Stimulated activated memory B cell treated with anti-CD40 and anti-IgM and Interleukin-4, amounts not matched to agents 10 μg/mL and 1 μg/mL and 100 μg/mL, for 72 hours (primary cell): Measurements from ENCODE around the gene CDYL2.

Experiments used
- ATAC-seq: fragments of 150-1000 bp; cut with Tn5 transposase; 2 replicates; pipeline ENCODE4 v1.10.0; 2021
- H3K27ac Mint-ChIP-seq: one replicate; pipeline ENCODE4 v1.8.0; 2022; ENCODE audit warnings: mild to moderate bottlenecking, mixed read lengths
- H3K27me3 Mint-ChIP-seq: one replicate; pipeline ENCODE4 v1.8.0; 2022; ENCODE audit warnings: mixed read lengths
- H3K36me3 Mint-ChIP-seq: one replicate; pipeline ENCODE4 v1.8.0; 2022; ENCODE audit warnings: mixed read lengths
- H3K4me1 Mint-ChIP-seq: one replicate; pipeline ENCODE4 v1.8.0; 2022; ENCODE audit warnings: mixed read lengths
- H3K4me3 Mint-ChIP-seq: one replicate; pipeline ENCODE4 v1.8.0; 2022; ENCODE audit warnings: mild to moderate bottlenecking, moderate library complexity, mixed read lengths
- H3K9me3 Mint-ChIP-seq: one replicate; pipeline ENCODE4 v1.8.0; 2022; ENCODE audit warnings: mixed read lengths

The CDYL2 gene

DNA sequence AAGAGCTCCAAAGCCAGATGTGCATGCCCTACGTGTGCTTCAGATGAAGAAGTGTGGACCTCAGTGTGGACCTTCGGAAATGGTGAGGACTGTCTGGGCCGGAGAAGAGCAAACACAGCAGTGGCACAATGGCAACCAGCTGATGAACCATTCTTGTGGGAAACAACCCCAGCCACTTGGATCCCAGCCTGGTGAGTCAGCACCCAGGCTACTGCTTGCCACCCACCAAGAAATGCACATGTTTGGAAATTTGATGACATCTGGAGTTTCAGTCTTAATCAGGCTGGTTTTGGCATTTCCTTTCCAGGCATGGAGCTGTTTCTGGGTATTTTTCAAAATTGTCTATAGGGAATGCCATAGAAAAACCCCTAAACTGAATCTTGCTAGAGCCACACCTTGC is 220.9 kb downstream of the CDYL2 start:
- H3K4me1 Mint-ChIP-seq: peaks cover 34% of the 10 kb centered on the region

DNA sequence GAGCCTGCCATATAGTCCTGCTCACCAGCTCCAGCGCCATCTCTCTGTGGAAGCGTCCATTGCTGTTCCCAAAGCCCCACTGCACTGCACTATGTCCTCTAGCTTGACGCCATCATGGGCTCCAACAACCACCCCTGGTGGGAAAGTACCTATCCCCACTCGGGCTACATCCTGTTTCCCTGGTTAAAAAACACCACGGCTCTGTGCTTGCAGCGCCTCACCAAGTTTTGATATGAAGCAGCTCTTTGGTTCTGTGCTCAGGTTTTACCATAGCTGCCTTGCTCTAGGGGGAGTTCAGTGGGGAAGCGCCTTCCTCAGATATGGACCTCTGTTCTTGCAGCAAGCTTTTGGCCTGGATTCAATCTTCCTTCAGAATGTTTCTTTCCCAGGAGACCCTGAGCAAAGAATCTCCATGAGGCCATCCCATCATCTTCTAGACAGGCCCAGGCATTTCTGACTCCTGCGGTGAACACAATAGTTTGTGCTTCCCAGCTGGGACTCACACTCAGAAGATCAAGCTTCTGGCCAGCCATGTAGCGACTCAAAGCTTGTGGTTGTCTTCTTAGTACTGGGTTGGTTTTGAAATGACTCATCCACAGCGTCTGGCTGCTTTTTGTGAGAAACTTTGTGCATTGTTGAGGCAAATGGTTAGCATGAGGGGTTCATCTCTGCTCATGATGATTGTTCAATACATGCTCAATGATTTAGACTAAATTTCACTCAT is 224.1 kb downstream of the CDYL2 start:
- Mint-ChIP-seq H3K27me3 (no peaks in the 10 kb centered on the region), H3K36me3 (no peaks in the 10 kb centered on the region), H3K4me1 (peaks cover 34% of the 10 kb centered on the region), H3K27ac (peak overlapping the region; percentile 82), H3K4me3 (peak overlapping the region; percentile 66), H3K9me3 (peaks cover 2% of the 10 kb centered on the region)
- peak; percentile 92 for ATAC-seq

More for the DNA sequence above, 220.9 kb downstream of the CDYL2 start:
- no peak for ATAC-seq
- peaks cover 2% of the 10 kb centered on the region for H3K9me3 Mint-ChIP-seq
- H3K27me3 Mint-ChIP-seq: no peaks in the 10 kb centered on the region
- no peak overlapping the region for H3K4me3 Mint-ChIP-seq
- H3K36me3 Mint-ChIP-seq: no peaks in the 10 kb centered on the region
- peak overlapping the region; percentile 13 for H3K27ac Mint-ChIP-seq

DNA sequence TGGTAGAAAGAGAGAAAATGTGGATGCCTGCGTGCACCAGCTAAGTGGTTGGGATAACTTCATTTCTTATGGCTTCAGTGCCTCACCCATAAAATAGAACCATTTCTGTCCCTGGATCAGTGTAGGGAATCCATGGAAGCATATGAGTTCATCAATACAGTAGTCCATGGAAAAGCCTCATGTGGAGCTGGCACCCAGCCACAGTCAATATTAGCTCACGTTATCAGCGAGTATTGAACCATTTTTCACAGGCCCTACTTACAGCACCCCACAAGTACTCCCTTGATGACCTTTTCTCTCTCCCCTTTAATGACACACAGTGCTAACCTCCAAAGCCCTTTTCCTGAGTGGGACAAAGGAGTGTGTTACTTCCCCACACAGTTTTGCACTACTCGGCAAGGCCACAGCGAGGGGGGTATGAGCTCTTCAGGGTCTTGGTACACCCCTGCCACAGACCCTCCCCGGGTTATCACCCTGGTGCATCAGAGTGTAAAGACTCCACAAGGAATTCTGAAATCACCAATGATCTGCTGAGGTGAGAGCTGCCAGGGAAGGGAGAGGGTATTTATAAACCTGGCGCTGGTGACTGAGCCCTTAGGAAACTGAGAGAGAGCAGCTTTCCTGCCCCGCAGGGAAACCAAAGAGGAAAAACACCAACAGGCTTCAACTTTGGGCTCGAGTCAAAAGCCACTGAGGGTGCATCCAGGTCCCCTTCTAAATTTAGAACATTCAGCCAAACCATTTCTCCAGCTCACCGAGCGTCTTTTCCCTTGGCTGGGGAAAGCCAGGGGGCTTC is 226.7 kb downstream of the CDYL2 start:
- no peak for ATAC-seq
- Mint-ChIP-seq H3K36me3 (no peaks in the 10 kb centered on the region), H3K9me3 (peaks cover 2% of the 10 kb centered on the region), H3K27me3 (no peaks in the 10 kb centered on the region), H3K4me1 (peaks cover 18% of the 10 kb centered on the region), H3K4me3 (no peak overlapping the region), H3K27ac (no peak overlapping the region)

DNA sequence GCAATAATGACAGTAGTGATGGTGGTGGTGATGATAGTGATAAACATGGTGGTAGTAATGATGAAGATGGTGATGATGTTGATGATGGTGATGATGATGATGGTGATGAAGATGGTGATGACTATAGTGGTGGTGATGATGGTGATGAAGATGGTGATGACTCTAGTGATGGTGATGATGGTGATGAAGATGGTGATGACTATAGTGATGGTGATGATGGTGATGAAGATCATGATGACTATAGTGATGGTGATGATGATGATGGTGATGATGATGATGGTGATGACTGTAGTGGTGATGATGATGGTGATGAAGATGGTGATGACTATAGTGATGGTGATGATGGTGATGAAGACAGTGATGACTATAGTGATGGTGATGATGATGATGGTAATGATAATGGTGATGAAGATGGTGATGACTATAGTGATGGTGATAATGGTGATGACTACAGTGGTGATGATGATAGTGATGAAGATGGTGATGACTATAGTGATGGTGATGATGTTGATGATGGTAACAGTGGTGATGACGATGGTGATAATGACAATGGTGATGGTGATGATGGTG is 228.0 kb downstream of the CDYL2 start:
- no peak overlapping the region for H3K4me3 Mint-ChIP-seq
- no peak for ATAC-seq
- H3K36me3 Mint-ChIP-seq: no peaks in the 10 kb centered on the region
- H3K27me3 Mint-ChIP-seq: peaks cover 4% of the 10 kb centered on the region
- no peak overlapping the region for H3K27ac Mint-ChIP-seq
- H3K9me3 Mint-ChIP-seq: peaks cover 3% of the 10 kb centered on the region
- peaks cover 17% of the 10 kb centered on the region for H3K4me1 Mint-ChIP-seq

DNA sequence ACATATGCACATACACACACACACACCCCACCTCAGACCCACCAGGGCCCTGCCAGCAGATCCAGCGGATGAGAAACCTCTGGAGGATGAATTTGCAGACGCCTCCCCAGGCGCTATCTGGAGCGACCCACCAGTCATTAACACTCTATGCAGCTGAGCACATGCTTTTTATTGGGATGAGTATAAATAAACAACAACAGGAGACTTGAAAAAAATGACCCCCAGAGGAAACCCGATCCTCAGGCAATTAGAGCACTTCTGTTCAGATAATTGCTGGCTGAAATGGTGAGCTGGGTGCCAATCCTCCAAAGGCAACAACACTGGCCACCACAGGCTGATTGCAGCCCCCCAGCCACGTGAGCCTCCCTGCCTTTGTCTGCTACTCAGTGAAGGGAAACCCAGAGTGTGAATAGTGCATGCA is 230.7 kb downstream of the CDYL2 start:
- H3K27ac Mint-ChIP-seq: no peak overlapping the region
- H3K4me1 Mint-ChIP-seq: peaks cover 7% of the 10 kb centered on the region
- peaks cover 5% of the 10 kb centered on the region for H3K9me3 Mint-ChIP-seq
- no peaks in the 10 kb centered on the region for H3K36me3 Mint-ChIP-seq
- H3K4me3 Mint-ChIP-seq: no peak overlapping the region
- peaks cover 10% of the 10 kb centered on the region for H3K27me3 Mint-ChIP-seq
- ATAC-seq: no peak

DNA sequence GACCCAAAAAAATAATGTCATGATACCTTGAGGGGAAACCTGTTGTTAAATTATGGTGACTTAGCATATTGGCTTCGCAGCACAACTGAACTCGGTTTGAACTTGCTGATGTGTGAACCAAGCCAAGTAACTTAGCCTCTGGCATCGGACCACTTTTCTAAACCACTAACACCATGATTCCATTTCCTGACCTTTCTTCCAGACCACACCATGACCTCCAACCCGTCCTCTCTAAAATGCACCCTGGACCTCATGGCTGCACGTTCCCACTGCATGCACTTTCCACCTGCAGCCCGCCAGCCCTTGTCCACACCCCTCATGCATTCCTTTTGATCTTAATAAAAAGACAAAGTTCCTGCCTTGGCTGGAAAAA is 234.3 kb downstream of the CDYL2 start:
- Mint-ChIP-seq H3K4me3 (no peak overlapping the region), H3K9me3 (peaks cover 5% of the 10 kb centered on the region), H3K27ac (no peak overlapping the region), H3K4me1 (peaks cover 7% of the 10 kb centered on the region), H3K27me3 (peaks cover 10% of the 10 kb centered on the region), H3K36me3 (no peaks in the 10 kb centered on the region)
- no peak for ATAC-seq

DNA sequence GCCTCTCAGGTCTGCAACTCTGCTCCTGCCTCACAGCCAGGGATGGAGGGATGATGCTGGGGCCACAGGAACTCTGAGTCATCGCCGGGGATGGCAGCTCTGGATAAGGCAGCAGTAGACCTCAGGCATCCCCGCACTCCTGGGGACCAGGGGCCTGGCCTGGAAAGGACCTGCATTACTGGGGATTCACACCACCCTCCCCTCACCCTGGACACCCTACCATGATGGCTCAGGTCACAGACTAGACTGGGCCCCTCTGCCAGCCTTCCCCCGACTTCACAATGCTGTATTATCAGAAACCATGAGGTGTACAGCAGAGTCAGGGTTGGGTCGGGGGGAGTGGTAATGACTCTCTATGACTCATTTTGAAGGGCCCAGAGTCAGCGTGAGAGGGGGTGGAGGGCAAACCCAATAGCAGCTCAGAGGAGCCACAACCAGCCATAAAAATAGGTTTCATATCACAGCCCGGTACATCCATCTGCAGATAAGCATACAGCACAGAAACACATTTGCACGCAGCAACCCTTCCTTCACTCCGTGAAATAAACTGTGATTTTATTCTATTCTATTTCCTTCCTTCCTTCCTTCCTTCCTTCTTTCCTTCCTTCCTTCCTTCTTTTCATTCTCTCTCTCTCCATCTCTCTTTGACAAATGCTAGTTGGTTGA is 234.8 kb downstream of the CDYL2 start:
- Mint-ChIP-seq H3K9me3 (peaks cover 5% of the 10 kb centered on the region), H3K36me3 (no peaks in the 10 kb centered on the region), H3K4me3 (no peak overlapping the region), H3K27ac (no peak overlapping the region), H3K27me3 (peaks cover 10% of the 10 kb centered on the region), H3K4me1 (peaks cover 7% of the 10 kb centered on the region)
- ATAC-seq: peak; percentile 78

DNA sequence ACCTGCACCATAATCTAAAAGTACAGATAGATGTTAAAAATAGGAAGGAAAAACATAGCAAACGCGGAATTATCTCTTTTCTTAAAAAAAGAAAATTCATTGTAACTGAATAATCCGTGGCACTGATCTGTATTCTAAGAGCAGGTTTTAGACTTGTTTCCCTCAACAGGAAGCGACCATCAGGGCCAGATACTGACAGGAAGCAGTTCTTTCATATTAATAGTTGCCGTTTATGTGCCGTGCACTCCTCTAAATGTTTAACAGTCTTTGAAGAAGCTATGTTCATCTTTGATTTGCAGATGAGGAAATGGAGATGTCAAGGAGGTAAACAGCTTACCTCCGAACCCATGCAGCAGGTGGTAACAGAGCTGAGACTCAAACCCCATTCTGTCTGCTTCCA is 240.0 kb downstream of the CDYL2 start:
- no peak overlapping the region for H3K4me3 Mint-ChIP-seq
- H3K36me3 Mint-ChIP-seq: no peaks in the 10 kb centered on the region
- no peaks in the 10 kb centered on the region for H3K9me3 Mint-ChIP-seq
- no peak overlapping the region for H3K27ac Mint-ChIP-seq
- no peaks in the 10 kb centered on the region for H3K4me1 Mint-ChIP-seq
- ATAC-seq: no peak
- no peaks in the 10 kb centered on the region for H3K27me3 Mint-ChIP-seq

DNA sequence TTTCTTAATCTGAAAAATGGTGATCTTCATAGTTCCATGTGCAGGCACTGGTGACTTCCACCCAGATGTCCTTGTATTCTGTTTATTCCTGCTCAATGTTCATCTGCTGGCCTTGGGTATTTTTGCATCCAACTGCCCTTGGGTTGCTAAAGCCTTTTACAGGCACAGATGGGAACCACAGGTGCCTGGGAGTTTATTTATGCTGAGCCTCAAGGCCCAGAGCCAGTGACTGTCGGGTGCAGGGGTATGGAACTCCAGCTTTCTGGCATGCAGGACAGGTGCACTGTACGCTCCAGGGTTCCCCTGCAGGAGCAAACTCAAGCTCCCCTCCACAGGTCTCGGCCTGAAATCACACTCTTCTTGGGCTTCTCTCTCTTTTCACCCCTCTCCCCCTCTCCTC is 241.3 kb downstream of the CDYL2 start:
- Mint-ChIP-seq H3K4me3 (no peak overlapping the region), H3K9me3 (no peaks in the 10 kb centered on the region), H3K27me3 (no peaks in the 10 kb centered on the region), H3K27ac (no peak overlapping the region), H3K36me3 (no peaks in the 10 kb centered on the region), H3K4me1 (no peaks in the 10 kb centered on the region)
- no peak for ATAC-seq

DNA sequence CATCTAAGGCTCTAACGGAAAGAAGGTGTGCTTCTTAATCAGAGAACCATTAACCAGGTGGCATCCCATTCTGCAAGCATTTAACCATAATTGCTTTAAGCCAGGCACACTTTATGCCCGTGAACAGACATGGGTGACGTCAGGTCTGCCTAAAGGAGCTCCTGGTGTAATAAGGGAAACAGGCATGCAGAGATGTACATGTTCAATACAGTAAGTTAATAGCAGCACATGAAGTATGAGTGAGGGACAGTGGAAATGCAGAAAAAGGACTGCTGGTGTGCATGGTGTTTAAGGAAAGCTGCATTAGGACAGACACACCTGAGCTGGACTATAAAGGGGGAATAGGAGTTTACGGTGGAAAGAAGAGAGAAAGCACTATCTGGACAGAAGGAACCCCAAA is 245.0 kb downstream of the CDYL2 start:
- H3K36me3 Mint-ChIP-seq: no peaks in the 10 kb centered on the region
- H3K4me1 Mint-ChIP-seq: no peaks in the 10 kb centered on the region
- ATAC-seq: no peak
- H3K9me3 Mint-ChIP-seq: no peaks in the 10 kb centered on the region
- no peaks in the 10 kb centered on the region for H3K27me3 Mint-ChIP-seq
- no peak overlapping the region for H3K4me3 Mint-ChIP-seq
- no peak overlapping the region for H3K27ac Mint-ChIP-seq

DNA sequence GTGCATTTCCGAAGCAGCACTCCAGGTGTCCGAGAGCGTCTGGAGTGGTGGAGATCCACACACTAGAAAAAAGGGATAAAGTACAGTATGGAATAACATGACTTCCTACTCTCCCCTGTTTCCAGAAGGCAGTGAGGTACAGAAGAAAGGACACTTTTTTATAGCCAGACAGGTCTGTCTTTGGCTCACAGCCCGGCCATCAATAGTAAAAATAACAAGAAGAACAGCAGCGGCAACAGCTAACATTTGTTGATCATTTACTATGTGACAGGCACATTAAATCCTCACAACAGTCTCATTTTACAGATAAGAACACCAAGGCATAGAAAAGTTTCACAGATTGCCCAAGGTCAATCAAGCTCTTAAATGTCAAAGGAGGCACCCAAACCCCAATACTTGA is 247.4 kb downstream of the CDYL2 start:
- H3K36me3 Mint-ChIP-seq: no peaks in the 10 kb centered on the region
- H3K4me3 Mint-ChIP-seq: no peak overlapping the region
- H3K9me3 Mint-ChIP-seq: no peaks in the 10 kb centered on the region
- no peaks in the 10 kb centered on the region for H3K27me3 Mint-ChIP-seq
- ATAC-seq: no peak
- no peak overlapping the region for H3K27ac Mint-ChIP-seq
- no peaks in the 10 kb centered on the region for H3K4me1 Mint-ChIP-seq

DNA sequence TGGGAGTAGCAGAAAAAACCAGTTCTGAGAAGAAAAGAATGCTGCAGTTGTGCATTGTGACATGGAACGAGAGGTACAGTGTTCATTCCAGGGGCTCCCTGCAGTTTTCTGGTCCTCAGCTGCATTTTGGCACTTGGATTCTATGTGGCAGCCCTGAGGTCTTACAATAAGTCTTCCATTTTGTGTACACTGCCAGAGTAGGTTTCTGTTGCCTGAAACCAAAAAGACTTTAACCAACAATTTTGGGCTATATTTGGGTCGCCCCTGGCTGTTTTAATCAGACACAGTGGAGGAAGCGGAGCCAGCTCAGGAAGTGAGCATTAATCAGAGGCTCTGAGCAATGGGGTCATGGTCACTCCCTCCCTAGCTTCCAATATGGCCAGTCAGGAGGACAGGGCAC is 247.9 kb downstream of the CDYL2 start:
- no peaks in the 10 kb centered on the region for H3K4me1 Mint-ChIP-seq
- H3K4me3 Mint-ChIP-seq: no peak overlapping the region
- ATAC-seq: no peak
- no peaks in the 10 kb centered on the region for H3K36me3 Mint-ChIP-seq
- no peaks in the 10 kb centered on the region for H3K27me3 Mint-ChIP-seq
- H3K27ac Mint-ChIP-seq: no peak overlapping the region
- no peaks in the 10 kb centered on the region for H3K9me3 Mint-ChIP-seq

DNA sequence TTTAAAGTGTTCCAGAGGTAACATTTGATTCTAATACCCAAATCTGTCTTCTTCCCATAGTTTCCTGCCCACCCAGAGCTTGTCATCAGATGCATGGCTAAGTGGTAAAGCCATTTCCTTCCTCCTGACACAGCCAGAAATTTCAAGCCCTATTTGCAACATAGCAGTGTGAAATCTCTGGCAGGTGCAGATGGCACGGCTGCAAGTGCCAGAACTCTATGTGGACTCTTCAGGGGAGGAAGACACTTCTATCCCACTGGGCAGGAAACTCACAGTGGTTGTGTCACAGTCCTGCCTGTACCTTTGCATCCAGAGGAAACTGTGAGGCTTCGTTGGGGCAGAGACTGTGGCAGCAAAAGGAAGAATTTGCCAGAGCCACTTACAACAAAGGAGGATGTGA is 250.4 kb downstream of the CDYL2 start:
- H3K27me3 Mint-ChIP-seq: no peaks in the 10 kb centered on the region
- no peak overlapping the region for H3K27ac Mint-ChIP-seq
- no peaks in the 10 kb centered on the region for H3K36me3 Mint-ChIP-seq
- no peak for ATAC-seq
- H3K4me1 Mint-ChIP-seq: no peaks in the 10 kb centered on the region
- H3K9me3 Mint-ChIP-seq: no peaks in the 10 kb centered on the region
- no peak overlapping the region for H3K4me3 Mint-ChIP-seq

DNA sequence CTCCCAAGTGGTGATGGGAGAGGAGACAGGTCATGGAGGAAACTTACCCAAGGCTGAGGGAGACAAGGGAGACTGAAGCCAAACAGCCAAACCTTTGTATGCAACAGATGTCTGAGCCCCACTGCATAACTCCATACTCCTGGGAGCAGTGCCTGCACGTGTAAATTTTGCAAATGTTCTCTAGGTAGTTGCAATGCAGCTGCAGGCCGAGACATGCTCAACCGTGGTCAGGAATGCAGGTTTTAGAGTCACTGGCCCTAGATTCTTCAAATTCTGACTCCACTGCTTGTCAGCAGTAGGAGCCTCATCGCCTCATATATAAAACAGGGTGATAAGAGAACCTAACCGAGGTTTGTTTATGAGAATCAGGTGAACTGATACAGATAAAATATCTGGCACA is 252.1 kb downstream of the CDYL2 start:
- no peaks in the 10 kb centered on the region for H3K4me1 Mint-ChIP-seq
- no peaks in the 10 kb centered on the region for H3K9me3 Mint-ChIP-seq
- H3K4me3 Mint-ChIP-seq: no peak overlapping the region
- no peak overlapping the region for H3K27ac Mint-ChIP-seq
- H3K36me3 Mint-ChIP-seq: no peaks in the 10 kb centered on the region
- H3K27me3 Mint-ChIP-seq: no peaks in the 10 kb centered on the region
- no peak for ATAC-seq
